Astrocyte (in vitro differentiated cells and primary cell): ENCODE results near the gene ITCH.

ENCODE experiments used
- CTCF ChIP-seq: IDR thresholded peaks from 2 replicates; pipeline ENCODE4 v1.5.1; 2011; ENCODE audit warnings: low read depth, mild to moderate bottlenecking, inconsistent platforms, low read length, moderate library complexity; ENCODE audit not compliant: insufficient read depth
- EZH2 ChIP-seq: IDR thresholded peaks from 2 replicates; pipeline ENCODE4 v1.6.1; 2012; ENCODE audit warnings: mild to moderate bottlenecking, low read length, inconsistent platforms; ENCODE audit not compliant: insufficient read depth

DNA sequence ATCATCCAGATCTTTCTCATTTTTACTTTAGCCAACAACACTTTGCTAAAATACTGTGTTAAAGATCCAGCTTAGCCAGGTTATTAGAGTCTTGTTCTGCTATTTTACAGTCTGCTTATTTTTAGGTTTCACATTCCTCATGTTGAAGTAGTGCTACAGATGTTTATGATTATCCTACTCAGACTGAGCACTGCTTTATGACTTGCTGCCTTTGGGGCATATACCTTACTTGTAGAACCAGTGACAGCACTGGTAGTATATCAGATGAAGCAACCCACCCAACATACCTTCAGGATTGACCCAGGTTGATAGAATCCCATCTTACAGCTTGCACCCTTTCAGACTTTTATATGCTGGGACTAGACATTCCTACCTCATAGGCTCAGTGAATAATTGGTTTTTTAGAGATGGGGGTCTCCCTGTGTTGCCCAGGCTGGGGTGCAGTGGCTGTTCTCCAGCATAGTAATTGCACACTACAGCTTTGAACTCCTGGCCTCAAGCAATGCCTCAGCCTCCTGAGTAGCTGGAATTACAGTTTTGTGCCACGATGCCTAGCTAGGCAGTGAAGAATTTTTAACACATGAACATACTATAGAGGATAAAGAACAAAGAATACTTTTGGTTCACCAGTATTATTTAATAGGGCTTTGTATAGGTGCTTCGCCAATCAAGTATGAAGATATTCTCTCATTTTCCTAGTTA, 89.4 kb downstream of the ITCH start:
- TF ChIP-seq CTCF, result no peak
- no peak for TF ChIP-seq EZH2
